Globus pallidus (tissue), 1 donor: ENCODE measurements around the gene SLC25A21.
"Not testable (repeated sequence)": the region's sequence is repeated elsewhere in the genome, so short reads cannot be mapped to it uniquely, and the experiment has no call there.

Source experiments
- DNase-seq: peaks from one replicate; pipeline ENCODE4 v3.0.0-alpha.2; 2015; ENCODE audit warnings: low spot score

The SLC25A21 gene

DNA sequence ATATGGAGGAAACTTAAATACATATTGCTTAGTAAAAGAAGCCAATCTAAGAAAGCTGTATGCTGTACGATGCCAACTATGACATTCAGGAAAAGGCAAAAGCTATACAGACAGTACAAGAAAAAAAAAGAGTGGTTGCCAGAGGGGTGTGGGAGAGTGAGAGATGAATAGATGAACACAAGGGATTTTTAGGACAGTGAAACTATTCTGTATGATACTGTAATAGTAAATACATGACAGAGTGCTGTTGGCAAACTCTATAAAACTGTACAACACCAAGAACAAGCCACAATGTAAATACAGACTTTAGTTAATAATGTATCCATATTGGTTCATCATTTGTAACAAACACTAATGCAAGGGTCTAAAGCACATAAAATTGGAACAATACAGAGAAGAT is 14.5 kb upstream of the SLC25A21 start:
- no peak for DNase-seq

DNA sequence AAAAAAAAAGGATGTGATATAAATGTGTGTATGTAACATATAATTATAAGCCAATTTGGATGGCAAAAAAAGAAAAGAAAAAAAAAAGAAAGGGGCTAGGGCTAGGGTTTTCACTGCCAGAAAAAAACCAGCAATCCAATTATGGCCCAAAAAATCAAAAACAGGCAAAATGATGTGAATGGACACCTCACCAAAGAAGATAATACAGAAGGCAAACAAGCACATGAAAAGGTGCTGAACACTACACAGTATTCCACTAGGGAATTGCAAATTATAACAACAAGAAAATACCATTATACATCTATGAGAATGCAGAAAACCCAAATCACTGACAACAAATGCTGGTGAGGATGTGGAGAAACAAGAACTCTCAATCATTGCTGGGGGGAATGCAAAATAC is 13.3 kb upstream of the SLC25A21 start:
- DNase-seq = no peak

DNA sequence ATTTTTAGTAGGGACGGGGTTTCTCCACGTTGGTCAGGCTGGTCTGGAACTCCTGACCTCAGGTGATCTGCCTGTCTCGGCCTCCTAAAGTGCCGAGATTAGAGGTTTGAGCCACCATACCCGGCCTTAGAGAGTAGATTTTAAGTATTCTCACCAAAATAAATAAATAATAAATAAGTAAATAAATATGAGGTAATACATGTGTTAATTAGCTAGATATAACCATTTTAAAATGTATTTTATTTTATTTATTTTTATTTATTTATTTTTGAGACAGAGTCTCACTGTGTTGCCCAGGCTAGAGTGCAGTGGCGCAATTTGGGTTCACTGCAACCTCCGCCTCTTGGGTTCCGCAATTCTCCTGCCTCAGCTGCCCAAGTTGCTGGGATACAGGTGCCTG is 12.1 kb upstream of the SLC25A21 start:
- DNase-seq = not testable (repeated sequence)

DNA sequence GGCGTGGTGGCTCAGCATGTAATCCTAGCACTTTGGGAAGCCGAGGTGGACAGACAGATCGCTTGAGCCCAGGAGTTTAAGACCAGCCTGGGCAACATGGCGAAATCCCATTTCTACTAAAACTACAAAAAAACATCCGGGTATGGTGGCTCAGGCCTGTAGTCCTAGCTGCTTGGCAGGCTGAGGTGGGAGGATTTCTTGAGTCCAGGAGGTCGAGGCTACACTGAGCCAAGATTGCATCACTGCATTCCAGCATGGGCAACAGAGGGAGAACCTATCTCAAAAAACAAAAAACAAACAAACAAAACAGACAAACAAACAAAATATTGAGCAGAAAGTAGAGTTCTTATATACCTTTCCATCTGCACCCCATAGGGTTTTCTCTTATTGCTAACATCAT is 9.0 kb upstream of the SLC25A21 start:
- DNase-seq = no peak

DNA sequence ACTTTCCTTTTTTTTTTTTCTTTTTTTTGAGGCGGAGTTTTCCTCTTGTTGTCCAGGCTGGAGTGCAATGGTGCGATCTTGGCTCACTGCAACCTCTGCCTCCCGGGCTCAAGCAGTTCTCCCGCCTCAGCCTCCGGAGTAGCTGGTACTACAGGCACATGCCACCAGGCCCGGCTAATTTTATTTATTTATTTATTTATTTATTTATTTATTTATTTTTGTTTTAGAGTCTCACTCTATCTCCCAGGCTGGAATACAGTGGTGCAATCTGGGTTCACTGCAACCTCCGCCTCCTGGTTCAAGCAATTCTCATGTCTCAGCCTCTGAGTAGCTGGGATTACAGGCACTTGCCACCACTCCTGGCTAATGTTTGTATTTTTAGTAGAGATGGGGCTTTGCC is 8.5 kb upstream of the SLC25A21 start:
- DNase-seq = not testable (repeated sequence)

DNA sequence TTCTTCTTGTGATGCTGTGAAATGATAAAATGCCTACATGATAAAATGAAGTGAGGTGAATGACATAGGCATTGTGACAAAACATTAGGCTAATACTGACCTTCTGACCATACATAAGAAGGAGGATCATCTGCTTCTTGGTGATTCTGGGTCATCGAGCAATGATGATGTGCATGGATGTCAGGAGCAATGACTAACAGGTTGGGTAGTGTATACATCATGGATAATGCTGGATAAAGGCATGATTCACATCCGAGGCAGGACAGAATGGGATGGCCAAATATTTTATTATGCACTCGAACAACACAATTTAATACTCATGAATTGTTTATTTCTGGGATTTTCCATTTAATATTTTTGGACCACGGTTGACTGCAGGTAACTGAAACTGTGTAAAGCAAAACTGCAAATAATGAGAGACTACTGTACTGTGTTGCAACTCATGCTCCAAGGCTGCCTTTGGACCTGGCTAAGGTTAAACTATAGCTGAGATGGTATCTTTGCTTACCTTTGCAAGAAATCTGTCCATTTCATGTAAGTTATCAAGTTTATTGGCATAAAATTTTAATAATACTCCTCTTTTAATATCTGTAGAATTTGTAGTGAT is 7.6 kb upstream of the SLC25A21 start:
- DNase-seq = no peak

DNA sequence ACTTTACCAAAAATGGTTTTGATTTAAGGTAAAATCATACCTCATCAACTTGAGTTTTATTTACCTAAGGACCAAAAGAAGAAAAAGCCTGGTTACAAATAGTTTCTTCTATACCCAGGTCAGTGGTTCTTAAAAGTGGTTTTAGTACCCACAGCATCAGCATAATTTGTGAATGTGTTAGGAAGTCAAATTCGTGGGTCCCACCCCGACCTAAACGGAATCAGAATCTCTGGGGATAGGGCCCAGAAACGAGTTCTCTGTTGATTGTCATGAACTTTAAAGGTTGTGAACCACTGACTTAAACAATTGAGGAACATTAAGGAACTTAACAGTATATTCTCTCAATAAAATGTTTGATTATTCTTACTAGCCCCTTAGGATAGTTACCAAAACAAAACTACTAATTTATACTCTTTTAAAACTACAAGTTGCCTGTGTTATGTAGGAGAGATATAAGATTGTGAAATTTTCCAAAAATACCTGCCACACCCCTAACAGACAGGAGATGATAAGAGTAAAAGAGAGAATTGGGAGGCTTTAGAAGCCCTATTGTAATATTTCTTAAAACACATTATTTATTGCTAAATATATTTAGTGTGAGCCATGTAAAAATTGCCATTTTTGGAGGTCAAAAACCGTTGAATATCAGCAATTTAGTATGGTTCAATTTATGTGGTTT is 669 bp upstream of the SLC25A21 start:
- no peak for DNase-seq

DNA sequence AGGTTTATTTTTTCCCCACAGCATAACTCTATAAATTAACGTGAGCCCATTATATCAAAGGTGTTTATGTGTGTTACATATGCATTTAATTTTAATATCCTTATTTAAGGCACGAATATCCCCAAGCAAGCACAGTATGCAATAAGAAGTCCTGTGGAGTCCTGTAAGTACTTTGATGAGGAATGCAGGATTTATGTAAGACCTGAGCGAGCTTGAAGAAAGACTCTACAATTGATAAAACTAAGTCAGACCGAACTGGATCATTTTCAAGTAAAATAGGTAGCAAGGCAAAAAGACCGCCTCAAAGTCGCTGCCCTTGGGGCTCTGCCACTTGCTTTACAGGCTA is 755 bp downstream of the SLC25A21 start:
- no peak for DNase-seq

DNA sequence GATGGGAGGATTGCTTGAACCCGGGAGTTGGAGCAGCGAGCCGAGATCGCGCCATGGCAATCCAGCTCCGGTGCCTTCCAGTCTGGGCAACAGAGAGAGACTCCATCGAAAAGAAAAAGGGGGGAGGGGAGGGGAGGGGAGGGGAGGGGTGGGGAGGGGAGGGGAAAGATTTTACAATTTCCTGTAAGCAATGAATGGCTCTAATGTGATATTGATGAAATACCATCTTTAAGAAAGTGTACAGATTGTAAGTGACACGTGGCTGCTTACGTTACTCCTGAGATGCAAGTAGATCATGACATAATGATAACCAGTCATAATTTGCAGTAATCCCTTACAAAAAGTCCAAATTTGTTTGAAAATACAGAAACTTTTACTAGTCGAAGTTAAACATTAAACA is 1.4 kb downstream of the SLC25A21 start:
- DNase-seq = no peak

DNA sequence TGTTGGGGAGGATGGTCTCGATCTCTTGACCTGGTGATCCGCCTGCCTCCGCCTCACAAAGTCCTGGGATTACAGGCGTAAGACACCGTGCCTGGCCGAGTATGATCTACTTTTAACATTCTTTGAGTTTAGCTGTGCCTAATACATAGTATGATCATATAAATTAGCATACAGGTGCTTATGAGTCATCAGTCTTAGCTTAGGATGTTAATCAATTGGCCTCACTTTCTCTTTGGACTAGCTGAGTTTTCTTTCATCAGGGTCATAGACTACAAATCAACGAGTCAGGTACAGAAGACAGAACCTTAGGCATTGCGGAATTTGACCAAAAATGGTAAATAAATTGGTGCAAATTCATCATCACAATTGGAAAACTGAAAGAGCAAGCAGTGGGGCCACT is 2.2 kb downstream of the SLC25A21 start:
- DNase-seq = no peak

DNA sequence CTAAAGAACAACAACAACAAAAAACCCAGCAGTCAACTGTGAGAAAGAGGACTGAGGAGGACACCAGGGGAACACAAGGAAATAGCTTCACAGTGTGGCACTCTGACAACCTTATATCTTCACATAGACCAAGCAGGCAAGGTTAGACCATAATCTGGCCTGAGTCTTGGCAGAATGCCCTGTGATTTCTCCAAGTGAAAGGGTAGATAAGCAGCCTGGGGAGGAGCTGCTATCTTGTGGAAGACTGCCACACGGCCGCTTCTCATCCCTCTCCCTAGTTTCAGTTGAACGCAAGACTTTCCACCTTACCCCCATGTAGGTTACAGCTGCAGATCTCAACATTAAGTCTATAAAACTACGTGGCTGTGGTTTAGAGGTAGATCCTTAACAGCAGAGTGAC is 3.7 kb downstream of the SLC25A21 start:
- no peak for DNase-seq

DNA sequence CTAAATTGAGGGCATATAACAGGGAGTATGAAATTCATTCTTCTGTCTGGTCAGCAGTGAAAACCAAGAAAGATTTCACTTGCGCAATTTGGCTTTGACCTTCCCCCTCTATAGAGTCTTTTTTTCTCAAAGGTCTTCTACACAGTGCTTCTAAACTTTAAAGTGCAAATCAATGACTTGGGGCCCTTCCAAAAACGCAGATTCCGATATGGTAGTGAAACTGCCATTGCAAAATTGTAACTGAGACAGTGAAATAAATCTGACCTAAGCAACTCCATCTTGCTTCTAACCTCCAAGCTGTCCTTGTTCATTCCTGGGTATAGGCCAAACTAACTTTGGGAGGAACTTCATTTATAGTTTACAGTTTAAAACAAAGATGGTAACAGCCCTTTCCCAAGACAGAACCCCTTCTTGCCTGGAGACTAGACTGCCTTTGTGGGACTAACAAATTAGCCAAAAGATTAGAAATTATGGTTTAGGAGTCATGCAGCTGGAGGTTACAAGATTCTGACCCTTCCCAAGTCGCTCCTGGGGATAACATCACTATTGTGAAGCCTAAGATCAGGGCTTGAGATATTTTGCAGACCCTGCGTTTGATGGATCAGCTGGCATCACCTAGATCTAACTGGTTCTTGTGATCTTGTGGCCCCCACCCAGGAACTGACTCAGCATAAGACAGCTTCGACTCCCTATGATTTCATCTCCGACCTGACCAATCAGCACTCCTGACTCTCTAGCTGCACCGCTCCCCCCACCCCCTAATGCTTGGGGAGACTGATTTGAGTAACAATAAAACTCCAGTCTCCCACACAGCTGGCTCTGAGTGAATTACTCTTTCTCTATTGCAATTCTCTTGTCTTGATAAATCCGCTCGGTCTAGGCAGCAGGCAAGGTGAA is 5.0 kb downstream of the SLC25A21 start:
- no peak for DNase-seq

DNA sequence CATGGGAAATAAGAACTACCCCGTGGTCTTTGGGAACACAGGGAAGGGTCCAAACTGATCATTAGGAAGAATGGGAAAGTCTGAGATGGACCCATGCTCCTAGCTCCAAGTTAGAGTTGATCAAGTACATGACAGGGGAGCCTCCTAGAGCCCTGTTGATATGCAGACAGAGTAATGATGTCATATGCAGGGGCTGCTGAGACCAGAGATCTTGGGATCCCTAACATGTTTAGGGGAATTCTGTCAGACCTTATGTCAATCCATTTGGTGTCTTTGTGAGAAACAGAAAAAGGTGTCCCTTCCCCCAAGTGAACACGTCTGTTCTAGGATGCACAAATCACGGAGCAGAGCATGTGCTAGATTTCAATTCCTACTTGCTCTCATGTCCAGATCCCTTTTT is 6.6 kb downstream of the SLC25A21 start:
- DNase-seq = no peak

DNA sequence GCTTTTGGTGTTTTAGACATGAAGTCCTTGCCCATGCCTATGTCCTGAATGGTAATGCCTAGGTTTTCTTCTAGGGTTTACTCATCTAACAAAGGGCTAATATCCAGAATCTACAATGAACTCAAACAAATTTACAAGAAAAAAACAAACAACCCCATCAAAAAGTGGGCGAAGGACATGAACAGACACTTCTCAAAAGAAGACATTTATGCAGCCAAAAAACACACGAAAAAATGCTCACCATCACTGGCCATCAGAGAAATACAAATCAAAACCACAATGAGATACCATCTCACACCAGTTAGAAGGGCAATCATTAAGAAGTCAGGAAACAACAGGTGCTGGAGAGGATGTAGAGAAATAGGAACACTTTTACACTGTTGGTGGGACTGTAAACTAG is 10.1 kb downstream of the SLC25A21 start:
- not testable (repeated sequence) for DNase-seq

DNA sequence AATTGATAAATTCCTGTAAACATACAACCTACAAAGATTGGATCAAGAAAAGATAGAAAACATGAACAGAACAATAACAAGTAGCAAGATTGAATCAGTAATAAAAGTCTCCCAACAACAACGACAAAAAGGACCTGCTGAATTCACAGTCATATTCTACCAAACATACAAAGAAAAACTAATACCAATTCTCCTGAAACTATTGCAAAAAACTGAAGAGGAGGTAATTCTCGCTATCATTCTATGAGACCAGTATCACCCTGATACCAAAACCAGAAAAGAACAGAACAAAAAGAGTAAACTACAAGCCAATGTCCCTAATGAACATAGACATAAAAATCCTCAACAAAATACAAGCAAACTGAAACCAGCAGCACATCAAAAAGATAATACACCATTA is 14.4 kb downstream of the SLC25A21 start:
- DNase-seq = no peak

DNA sequence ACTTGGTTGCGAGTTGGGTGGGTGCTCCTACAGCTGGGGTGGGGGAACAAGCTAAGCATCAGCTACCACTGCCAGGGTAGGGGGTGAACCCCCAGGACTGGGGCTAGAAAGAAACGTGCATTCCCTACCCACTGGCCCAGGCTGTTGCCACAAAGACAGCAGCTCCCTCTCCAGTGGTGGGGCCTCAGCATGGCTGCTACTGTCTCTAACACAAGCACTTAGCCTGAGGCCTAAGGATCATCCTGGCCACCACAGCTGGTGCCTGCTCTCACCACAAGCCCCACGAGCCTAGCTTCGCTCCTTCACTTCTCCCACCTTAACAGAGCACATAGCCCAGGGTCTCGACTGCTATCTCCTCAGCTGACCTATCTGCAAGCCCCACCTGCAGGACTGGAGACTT is 18.9 kb downstream of the SLC25A21 start:
- no peak for DNase-seq

DNA sequence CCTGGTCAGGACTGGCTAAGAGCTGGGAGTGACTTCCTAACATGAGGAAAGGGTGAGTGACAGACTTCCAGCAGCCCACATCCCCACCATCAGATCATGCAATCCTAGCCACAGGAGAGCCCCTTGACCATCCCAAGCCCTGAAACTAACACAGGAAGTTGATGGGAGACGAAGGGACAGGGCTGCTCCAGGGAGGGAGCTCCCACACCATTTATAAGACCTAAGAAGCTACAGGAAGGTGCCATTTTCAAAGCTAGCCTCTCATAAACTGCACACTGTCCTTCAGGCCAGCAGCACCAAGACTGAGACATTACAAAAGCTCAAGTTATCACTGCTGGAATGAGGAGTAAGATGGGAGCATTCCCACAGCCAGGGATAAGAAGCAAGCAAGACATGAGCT is 19.4 kb downstream of the SLC25A21 start:
- no peak for DNase-seq

DNA sequence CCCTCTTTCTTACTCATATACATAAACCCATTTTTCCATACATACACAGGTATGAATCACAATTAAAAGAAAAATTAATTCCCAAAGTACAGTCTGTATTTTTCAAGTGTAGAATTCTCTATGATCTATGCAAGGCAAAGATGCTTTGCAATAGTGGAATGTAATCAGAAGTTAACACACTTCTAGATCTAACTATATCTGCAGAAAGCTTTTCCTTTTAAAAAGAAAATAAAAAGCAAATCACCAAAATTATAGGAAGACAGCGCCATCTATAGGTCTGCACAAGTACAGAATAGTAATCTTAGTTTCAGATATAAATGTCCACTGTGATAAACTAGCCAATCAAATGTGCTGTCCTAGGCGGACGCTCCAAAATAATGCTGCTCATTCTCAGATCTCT is 22.0 kb downstream of the SLC25A21 start:
- peak; percentile 35 for DNase-seq

DNA sequence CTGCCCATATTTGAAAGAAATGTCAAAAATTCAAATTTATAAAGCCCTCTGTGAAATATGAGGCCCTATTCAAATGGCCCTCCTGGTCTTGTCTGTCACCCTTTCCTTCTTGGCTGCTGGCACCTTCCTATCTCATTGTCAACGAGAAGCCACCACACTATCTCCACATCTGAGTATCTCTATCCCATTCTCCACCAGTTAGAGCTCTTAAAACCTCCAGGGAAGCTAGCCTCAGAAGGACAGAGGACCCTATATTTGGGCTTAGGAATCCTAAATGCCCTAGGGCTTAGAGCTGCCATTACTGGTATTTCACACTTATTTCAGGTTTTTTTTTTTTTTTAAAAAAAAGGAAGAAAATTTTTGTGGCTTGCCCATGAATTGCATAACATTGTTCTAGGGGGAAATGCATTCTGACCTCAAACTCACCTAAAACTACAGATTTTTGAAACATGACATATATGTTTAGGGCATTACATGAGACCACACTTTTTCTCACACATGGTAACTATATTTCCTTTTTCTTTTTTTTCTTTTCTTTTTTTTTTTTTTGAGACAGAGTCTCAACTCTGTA is 25.0 kb downstream of the SLC25A21 start:
- DNase-seq = no peak

DNA sequence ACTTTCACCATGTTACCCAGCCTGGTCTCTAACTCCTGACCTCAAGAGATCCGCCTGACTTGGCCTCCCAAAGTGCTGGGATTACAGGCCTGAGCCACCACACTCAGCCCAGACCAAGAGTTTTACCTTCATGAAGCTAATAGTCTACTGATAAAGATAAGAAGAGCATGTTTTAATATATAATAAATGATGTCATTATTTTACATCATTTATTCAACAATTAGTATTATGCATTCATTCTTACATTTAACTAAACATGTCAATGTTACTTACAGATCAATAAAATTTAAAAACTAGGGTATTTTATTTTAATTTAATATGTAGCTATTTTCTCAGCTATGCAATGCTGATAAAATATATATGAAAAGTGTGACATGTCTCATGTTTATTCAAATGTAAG is 26.0 kb downstream of the SLC25A21 start:
- DNase-seq = not testable (repeated sequence)

DNA sequence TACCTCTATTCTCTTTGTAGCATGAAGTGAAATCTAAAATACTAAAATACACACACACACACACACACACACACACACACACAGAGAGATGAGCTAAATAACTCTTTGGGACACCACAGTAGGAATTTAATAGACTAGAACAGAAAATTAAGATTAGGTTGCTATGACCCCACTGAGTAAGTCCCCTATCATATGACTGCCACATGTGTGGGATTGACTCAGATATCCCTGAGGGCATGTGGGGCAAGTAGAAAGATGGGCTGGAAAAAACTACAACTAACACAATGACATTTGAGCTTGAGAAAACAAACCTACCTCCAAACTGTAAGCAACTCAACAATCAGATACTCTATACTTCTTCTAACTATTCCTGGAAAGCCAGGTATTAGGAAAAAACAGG is 27.0 kb downstream of the SLC25A21 start:
- no peak for DNase-seq

DNA sequence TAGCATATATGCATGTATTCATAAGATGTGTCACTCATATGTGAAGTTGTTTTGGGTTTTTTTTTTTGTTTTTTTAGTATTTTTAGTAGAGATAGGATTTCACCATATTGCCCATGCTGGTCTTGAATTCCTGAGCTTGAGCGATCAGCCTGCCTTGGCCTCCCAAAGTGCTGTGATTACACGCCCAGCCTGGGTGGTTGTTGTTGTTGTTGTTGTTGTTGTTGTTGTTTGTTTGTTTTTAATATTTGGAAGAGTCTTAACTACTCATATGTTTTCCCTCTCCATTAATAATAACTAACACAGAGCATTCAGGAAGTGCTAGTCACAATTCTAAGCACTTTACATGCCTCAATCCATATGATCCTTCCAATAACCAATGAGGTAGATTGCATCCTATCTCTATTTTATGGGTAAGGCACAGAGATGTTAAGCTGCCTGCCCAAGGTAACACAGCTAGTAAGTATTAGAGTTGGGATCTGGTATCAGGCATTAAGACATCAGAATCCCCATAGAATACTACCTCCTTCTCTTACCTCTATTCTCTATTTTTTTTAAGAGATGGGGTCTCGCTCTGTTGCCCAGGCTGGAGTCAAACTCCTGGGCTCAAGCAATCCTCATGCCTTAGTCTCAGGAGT is 27.6 kb downstream of the SLC25A21 start:
- no peak for DNase-seq
